ENCODE results near the gene HMGB4. TPM values are rescaled to one million over a fixed set of nuclear protein-coding genes. Genes with fewer than 3 reads are reported as not detected.

The HMGB4 gene
- total RNA-seq, 4 donors from 2014 or later, result not detected

DNA sequence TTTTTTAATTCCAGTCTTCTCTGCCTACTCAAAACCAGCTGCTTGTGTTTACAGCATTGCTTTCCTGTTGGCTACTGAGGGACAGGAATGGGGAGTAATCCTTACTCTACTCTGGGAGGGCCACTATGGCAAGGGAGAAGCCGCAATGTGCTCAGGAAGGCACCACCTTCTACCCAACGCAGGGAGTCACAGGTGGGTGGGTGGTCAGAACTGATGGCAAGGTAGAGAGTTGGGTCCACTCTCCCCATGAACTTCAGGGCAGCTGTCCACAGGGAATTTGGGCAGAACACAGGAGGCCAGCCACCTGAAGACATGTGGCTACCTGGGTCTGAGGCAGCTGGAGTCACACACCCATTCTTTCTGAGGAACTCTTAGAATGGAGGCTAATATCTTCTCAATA lies 40.5 kb upstream of the HMGB4 start:
- Histone ChIP-seq H3K36me3 (no peaks in the 10 kb centered on the region), H3K4me1 (no peaks in the 10 kb centered on the region), H3K4me3 (no peak overlapping the region), H3K27me3 (peaks cover 5% of the 10 kb centered on the region), H3K9me3 (no peaks in the 10 kb centered on the region), H3K27ac (no peak overlapping the region)
- no peak for TF ChIP-seq POLR2A (IDR thresholded peaks at IDR 0.05)
- TF ChIP-seq, protein P1, sequence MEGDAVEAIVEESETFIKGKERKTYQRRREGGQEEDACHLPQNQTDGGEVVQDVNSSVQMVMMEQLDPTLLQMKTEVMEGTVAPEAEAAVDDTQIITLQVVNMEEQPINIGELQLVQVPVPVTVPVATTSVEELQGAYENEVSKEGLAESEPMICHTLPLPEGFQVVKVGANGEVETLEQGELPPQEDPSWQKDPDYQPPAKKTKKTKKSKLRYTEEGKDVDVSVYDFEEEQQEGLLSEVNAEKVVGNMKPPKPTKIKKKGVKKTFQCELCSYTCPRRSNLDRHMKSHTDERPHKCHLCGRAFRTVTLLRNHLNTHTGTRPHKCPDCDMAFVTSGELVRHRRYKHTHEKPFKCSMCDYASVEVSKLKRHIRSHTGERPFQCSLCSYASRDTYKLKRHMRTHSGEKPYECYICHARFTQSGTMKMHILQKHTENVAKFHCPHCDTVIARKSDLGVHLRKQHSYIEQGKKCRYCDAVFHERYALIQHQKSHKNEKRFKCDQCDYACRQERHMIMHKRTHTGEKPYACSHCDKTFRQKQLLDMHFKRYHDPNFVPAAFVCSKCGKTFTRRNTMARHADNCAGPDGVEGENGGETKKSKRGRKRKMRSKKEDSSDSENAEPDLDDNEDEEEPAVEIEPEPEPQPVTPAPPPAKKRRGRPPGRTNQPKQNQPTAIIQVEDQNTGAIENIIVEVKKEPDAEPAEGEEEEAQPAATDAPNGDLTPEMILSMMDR (IDR thresholded peaks at IDR 0.05), result no peak
- TF ChIP-seq EP300 (IDR thresholded peaks at IDR 0.05; ENCODE audit: low read depth), result no peak
- TF ChIP-seq POLR2AphosphoS5 (IDR thresholded peaks at IDR 0.05), result no peak
- in situ Hi-C loops (cut with MboI; ENCODE audit: low pct_ligation_motif_present in 1 of 4, low pct_unique_long_range_greater_than_20kb in 1 of 4, low sequenced_read_pairs in 3 of 4), result no loop called here
- WGBS, 2 donors (ENCODE audit: low coverage in 1 of 2), result 87 to 100% methylated on average over 1 to 2 of the region's 2 CpGs
- no peak for DNase-seq
- intact Hi-C loops (cut with DNase I; ENCODE audit: low total_unique reads), result no loop called here

DNA sequence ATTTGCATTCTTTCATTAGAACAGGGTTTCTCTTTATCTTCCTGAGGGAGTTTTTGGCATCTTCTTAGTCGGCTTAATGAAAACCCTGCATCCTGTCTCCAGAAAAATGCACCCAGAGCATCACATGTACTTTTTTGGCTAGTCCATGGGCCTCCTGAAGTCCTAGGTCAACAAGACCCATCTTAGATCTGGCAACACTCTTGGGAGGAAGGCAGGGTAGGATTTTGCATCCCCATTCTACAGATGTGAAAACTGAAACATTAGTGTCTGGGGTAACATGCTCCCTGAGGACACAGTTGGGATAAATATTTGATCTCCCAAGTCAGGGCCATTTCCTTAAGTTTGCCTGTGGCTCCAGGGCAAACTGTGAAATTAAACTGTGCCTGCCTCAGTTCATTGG lies 40.0 kb upstream of the HMGB4 start:
- in situ Hi-C loops (cut with MboI; ENCODE audit: low pct_ligation_motif_present in 1 of 4, low pct_unique_long_range_greater_than_20kb in 1 of 4, low sequenced_read_pairs in 3 of 4), result no loop called here
- peaks cover 5% of the 10 kb centered on the region for H3K27me3 ChIP-seq
- no peaks in the 10 kb centered on the region for H3K9me3 ChIP-seq
- intact Hi-C loops (cut with DNase I; ENCODE audit: low total_unique reads), result no loop called here
- no peak overlapping the region for H3K27ac ChIP-seq
- no peak for DNase-seq
- no peaks in the 10 kb centered on the region for H3K36me3 ChIP-seq
- H3K4me3 ChIP-seq, result no peak overlapping the region
- 71 to 83% methylated on average over 1 of the region's 1 CpG for WGBS, 2 donors (ENCODE audit: low coverage in 1 of 2)
- no peaks in the 10 kb centered on the region for H3K4me1 ChIP-seq
- TF ChIP-seq, protein P1 (IDR thresholded peaks at IDR 0.05), result no peak
- no peak for TF ChIP-seq EP300 (IDR thresholded peaks at IDR 0.05; ENCODE audit: low read depth)
- no peak for TF ChIP-seq POLR2A (IDR thresholded peaks at IDR 0.05)
- no peak for TF ChIP-seq POLR2AphosphoS5 (IDR thresholded peaks at IDR 0.05)

DNA sequence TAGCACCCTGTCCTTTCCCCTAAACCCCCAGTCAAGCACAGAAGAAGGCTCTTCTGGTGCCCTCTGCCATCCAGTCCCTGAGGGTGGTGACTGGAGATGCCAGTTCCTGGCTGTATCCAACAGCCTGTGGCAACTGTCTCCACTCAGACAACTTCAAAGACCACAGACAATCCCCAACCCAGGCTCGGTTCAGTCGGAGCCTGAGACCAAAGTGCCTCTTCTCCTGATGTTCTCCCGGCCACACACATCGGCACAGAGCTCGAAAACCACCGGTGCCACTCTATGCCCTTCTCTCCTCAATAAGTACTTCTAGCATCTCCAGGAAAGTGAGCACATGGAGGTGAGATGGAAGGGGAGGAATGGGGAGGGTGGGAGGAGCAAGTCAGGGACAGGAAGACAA lies 39.6 kb upstream of the HMGB4 start:
- no peak for DNase-seq
- no peaks in the 10 kb centered on the region for H3K36me3 ChIP-seq
- WGBS, 2 donors (ENCODE audit: low coverage in 1 of 2), result 85% methylated on average over 6 of the region's 6 CpGs; no CpG with 5 or more reads in 1 of the 2 donors
- TF ChIP-seq POLR2AphosphoS5 (IDR thresholded peaks at IDR 0.05) (no peak), EP300 (IDR thresholded peaks at IDR 0.05; ENCODE audit: low read depth) (no peak)
- no peaks in the 10 kb centered on the region for H3K9me3 ChIP-seq
- H3K27me3 ChIP-seq, result peaks cover 5% of the 10 kb centered on the region
- intact Hi-C loops (cut with DNase I; ENCODE audit: low total_unique reads), result no loop called here
- H3K4me1 ChIP-seq, result no peaks in the 10 kb centered on the region
- H3K4me3 ChIP-seq, result no peak overlapping the region
- H3K27ac ChIP-seq, result no peak overlapping the region
- in situ Hi-C loops (cut with MboI; ENCODE audit: low pct_ligation_motif_present in 1 of 4, low pct_unique_long_range_greater_than_20kb in 1 of 4, low sequenced_read_pairs in 3 of 4), result no loop called here

DNA sequence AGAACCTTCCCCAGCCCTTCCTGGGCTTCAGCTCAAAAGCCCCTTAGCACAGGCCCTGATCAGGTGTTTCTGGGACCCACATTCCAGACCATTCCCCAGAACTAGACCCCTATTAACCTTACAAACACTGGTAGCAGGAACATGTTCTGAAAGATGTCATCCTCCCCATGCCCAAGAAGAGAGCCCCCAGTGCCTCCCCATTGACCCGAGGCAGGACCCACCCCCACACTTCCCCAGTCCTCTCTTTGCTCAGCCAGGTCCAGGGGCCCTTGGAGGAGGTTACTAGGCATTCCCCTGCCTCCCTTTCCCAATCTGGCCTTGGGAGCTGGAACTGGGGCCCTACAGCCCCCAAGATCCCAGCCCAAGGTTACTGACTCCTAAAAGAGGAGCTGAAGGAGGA lies 38.9 kb upstream of the HMGB4 start:
- Histone ChIP-seq H3K27ac (no peak overlapping the region), H3K36me3 (no peaks in the 10 kb centered on the region), H3K4me3 (no peak overlapping the region), H3K27me3 (peaks cover 5% of the 10 kb centered on the region), H3K9me3 (no peaks in the 10 kb centered on the region), H3K4me1 (no peaks in the 10 kb centered on the region)
- DNase-seq, result no peak
- in situ Hi-C loops (cut with MboI; ENCODE audit: low pct_ligation_motif_present in 1 of 4, low pct_unique_long_range_greater_than_20kb in 1 of 4, low sequenced_read_pairs in 3 of 4) (no loop called here), intact Hi-C loops (cut with DNase I; ENCODE audit: low total_unique reads) (no loop called here)
- WGBS, 2 donors (ENCODE audit: low coverage in 1 of 2), result 64% methylated on average over 1 of the region's 1 CpG; no CpG with 5 or more reads in 1 of the 2 donors
- TF ChIP-seq, protein P1 (IDR thresholded peaks at IDR 0.05), result no peak

DNA sequence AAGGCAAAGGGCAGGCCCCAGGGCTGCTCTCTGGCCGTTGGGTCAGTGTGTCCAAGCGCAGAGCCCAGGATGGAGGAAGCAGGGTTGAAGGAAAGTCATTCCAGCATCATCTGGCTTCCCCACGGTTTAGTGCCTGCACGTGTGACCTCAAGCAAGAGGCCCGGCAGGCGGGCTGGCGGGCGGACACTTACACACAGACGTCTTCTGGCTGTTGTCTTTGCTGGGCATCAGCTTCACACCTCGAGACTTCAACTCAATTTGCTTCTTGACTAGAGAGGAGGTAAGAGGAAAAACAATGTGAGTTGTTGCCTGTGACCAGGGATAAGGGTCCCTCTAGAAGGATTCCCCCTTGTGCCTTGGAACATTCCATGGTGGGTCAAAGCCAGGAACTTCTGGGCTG lies 38.4 kb upstream of the HMGB4 start:
- Histone ChIP-seq H3K27ac (no peak overlapping the region), H3K36me3 (no peaks in the 10 kb centered on the region), H3K4me1 (no peaks in the 10 kb centered on the region), H3K27me3 (peaks cover 5% of the 10 kb centered on the region), H3K9me3 (no peaks in the 10 kb centered on the region), H3K4me3 (no peak overlapping the region)
- TF ChIP-seq POLR2A (IDR thresholded peaks at IDR 0.05), result no peak
- TF ChIP-seq POLR2AphosphoS5 (IDR thresholded peaks at IDR 0.05), result no peak
- TF ChIP-seq, protein P1 (IDR thresholded peaks at IDR 0.05), result no peak
- no peak for TF ChIP-seq EP300 (IDR thresholded peaks at IDR 0.05; ENCODE audit: low read depth)
- DNase-seq, result no peak
- intact Hi-C loops (cut with DNase I; ENCODE audit: low total_unique reads), result no loop called here
- in situ Hi-C loops (cut with MboI; ENCODE audit: low pct_ligation_motif_present in 1 of 4, low pct_unique_long_range_greater_than_20kb in 1 of 4, low sequenced_read_pairs in 3 of 4), result no loop called here
- 50 to 79% methylated on average over 2 to 10 of the region's 10 CpGs for WGBS, 2 donors (ENCODE audit: low coverage in 1 of 2)
